GM12878 (cell line): ENCODE results near the gene SUSD2. TPM values are rescaled to one million over a fixed set of nuclear protein-coding genes. Genes with fewer than 3 reads are reported as not detected.

Experiments
- ATAC-seq: fragments of 200-7000 bp; cut with Tn5 transposase; 3 replicates; pipeline ENCODE4 v1.9.1; 2020; ENCODE audit warnings: mild to moderate bottlenecking, moderate library complexity
- BruUV-seq: library from RNA; stranded (reverse); fragments of 400-500 nt; replicated peaks from 2 replicates; lab custom pipeline; 2021; lab: Mats Ljungman, UMichigan
- CTCF ChIA-PET: fragments of 300-600 bp; sonication (Branson Sonifier 250); formaldehyde crosslinking; extraction: SDS; loops from one replicate; lab custom pipeline; 2021; ENCODE audit warnings: inconsistent platforms; lab: Yijun Ruan, JAX
- POLR2A ChIA-PET: fragments of 350-600 bp; formaldehyde crosslinking; extraction: SDS; loops from one replicate; lab custom pipeline; 2021; ENCODE audit warnings: inconsistent platforms; lab: Charles Lee
- RAD21 ChIA-PET: fragments of 300-600 bp; sonication (Branson Sonifier 250); formaldehyde crosslinking; loops from one replicate; lab custom pipeline; 2023; ENCODE audit warnings: antibody characterized with exemption; ENCODE audit not compliant: unreplicated experiment; lab: Charles Lee
- SMC1A ChIA-PET: fragments of 300-600 bp; sonication (Branson Sonifier 250); formaldehyde crosslinking; loops from one replicate; lab custom pipeline; 2023; ENCODE audit not compliant: unreplicated experiment, uncharacterized antibody; lab: Charles Lee
- DNase-seq: peaks from one replicate; pipeline ENCODE4 v3.0.0-alpha.2; 2011; ENCODE audit warnings: low read depth, low spot score
- FAIRE-seq: peaks from 3 replicates; lab custom pipeline; 2011; peaks lifted over from hg19 to GRCh38; lab: Jason Lieb, UNC
- H2AFZ ChIP-seq: 2 replicates; pipeline ENCODE4 v1.6.0; 2011; ENCODE audit warnings: low read depth, low read length, control low read depth; ENCODE audit not compliant: control insufficient read depth
- H3K27ac ChIP-seq: 2 replicates; pipeline ENCODE4 v1.5.1; 2011; ENCODE audit warnings: control low read depth; ENCODE audit not compliant: control insufficient read depth, insufficient read depth
- H3K27me3 ChIP-seq, 2 experiments: replicated peaks in 1 of 2; 2 replicates each; pipeline versions ENCODE4 v1.6.0 to v1.6.1; 2011; ENCODE audit warnings: low read length in 1 of 2; ENCODE audit not compliant: control insufficient read depth in 2 of 2, insufficient read depth in 2 of 2
- H3K36me3 ChIP-seq, 2 experiments: 2 replicates each; pipeline ENCODE4 v1.5.1; 2011; ENCODE audit warnings: low read length in 1 of 2; ENCODE audit not compliant: control insufficient read depth in 2 of 2, insufficient read depth in 2 of 2
- H3K4me1 ChIP-seq: 2 replicates; pipeline ENCODE4 v1.6.1; 2011; ENCODE audit warnings: mild to moderate bottlenecking, low read length, moderate library complexity, mixed read lengths; ENCODE audit not compliant: control insufficient read depth, insufficient read depth
- H3K4me2 ChIP-seq: 2 replicates; pipeline ENCODE4 v1.6.0; 2011; ENCODE audit warnings: control low read depth; ENCODE audit not compliant: control insufficient read depth, insufficient read depth
- H3K4me3 ChIP-seq: fragments of 200-600 bp; sonication (generic); 2 replicates; pipeline ENCODE4 v1.5.1; 2016
- H3K79me2 ChIP-seq: 2 replicates; pipeline ENCODE4 v1.6.0; 2011; ENCODE audit warnings: low read length; ENCODE audit not compliant: control insufficient read depth, insufficient read depth
- H3K9ac ChIP-seq: 2 replicates; pipeline ENCODE4 v1.8.0; 2011; ENCODE audit warnings: low read length, control low read depth, mixed read lengths; ENCODE audit not compliant: control insufficient read depth, insufficient read depth
- H3K9me3 ChIP-seq: replicated peaks from 3 replicates; pipeline ENCODE4 v1.5.1; 2011; ENCODE audit warnings: mild to moderate bottlenecking, low read length; ENCODE audit not compliant: control insufficient read depth, insufficient read depth
- H4K20me1 ChIP-seq: 2 replicates; pipeline ENCODE4 v1.6.0; 2011; ENCODE audit not compliant: control insufficient read depth, insufficient read depth
- ASH2L ChIP-seq: fragments of 300-600, 200-600 bp; sonication (generic); IDR thresholded peaks from 2 replicates; pipeline ENCODE4 v1.6.1; 2017; ENCODE audit warnings: low read depth, mild to moderate bottlenecking, borderline replicate concordance
- CBX5 ChIP-seq: sonication (generic); IDR thresholded peaks from 2 replicates; pipeline ENCODE4 v1.6.1; 2016; ENCODE audit warnings: low read depth, moderate library complexity, mild to moderate bottlenecking, inconsistent platforms
- CEBPZ ChIP-seq: fragments of 150-350 bp; IDR thresholded peaks from 2 replicates; pipeline ENCODE4 v1.6.1; 2016; ENCODE audit warnings: low read depth, low read length
- CHD1 ChIP-seq: IDR thresholded peaks from 2 replicates; pipeline ENCODE4 v1.6.1; 2012; ENCODE audit warnings: low read depth, low read length, improper control_type of control experiment
- CTCF ChIP-seq, 3 experiments: IDR thresholded peaks in 2 of 3; conservative IDR thresholded peaks in 1 of 3; 2 replicates each; pipeline ENCODE4 v1.5.1; 2011; ENCODE audit warnings: low read depth in 3 of 3, low read length in 3 of 3, mild to moderate bottlenecking in 3 of 3, control low read depth in 2 of 3, moderate library complexity in 2 of 3, inconsistent platforms in 1 of 3, mixed read lengths in 1 of 3; ENCODE audit not compliant: control insufficient read depth in 2 of 3, insufficient read depth in 1 of 3; ENCODE audit errors: extremely low read depth in 1 of 3
- EED ChIP-seq: sonication (generic); IDR thresholded peaks from 2 replicates; pipeline ENCODE4 v1.6.1; 2016; ENCODE audit warnings: antibody characterized with exemption, low read depth
- IKZF2 ChIP-seq, 2 experiments: fragments of 450-650 bp; IDR thresholded peaks; 2 replicates each; pipeline ENCODE4 v1.6.1; 2017; ENCODE audit warnings: mild to moderate bottlenecking in 2 of 2, moderate library complexity in 2 of 2
- KAT2A ChIP-seq: conservative IDR thresholded peaks from 2 replicates; pipeline ENCODE4 v1.6.1; 2011; ENCODE audit warnings: low read depth, low read length; ENCODE audit not compliant: control insufficient read depth
- MXI1 ChIP-seq: fragments of 150-350 bp; IDR thresholded peaks from 2 replicates; pipeline ENCODE4 v1.6.1; 2011; ENCODE audit warnings: low read depth, mild to moderate bottlenecking, inconsistent platforms, low read length, improper control_type of control experiment
- MYB ChIP-seq: fragments of 150-350 bp; IDR thresholded peaks from 2 replicates; pipeline ENCODE4 v1.6.1; 2014; ENCODE audit warnings: mild to moderate bottlenecking, low read depth, low read length, borderline replicate concordance
- NR2C1 ChIP-seq: fragments of 450-650 bp; IDR thresholded peaks from 2 replicates; pipeline ENCODE4 v1.6.1; 2017; ENCODE audit warnings: antibody characterized with exemption, mild to moderate bottlenecking, moderate library complexity
- RAD21 ChIP-seq: IDR thresholded peaks from 2 replicates; pipeline ENCODE4 v1.6.1; 2011; ENCODE audit warnings: mild to moderate bottlenecking, low read depth, low read length, moderate library complexity; ENCODE audit not compliant: insufficient read depth
- RUNX3 ChIP-seq: IDR thresholded peaks from 2 replicates; pipeline ENCODE4 v1.6.1; 2012; ENCODE audit warnings: low read length, inconsistent platforms
- SMC3 ChIP-seq: IDR thresholded peaks from 2 replicates; pipeline ENCODE4 v1.6.1; 2011; ENCODE audit warnings: low read length, improper control_type of control experiment, borderline replicate concordance
- STAT1 ChIP-seq: fragments of 450-650 bp; conservative IDR thresholded peaks from 2 replicates; pipeline ENCODE4 v1.6.1; 2014; ENCODE audit warnings: antibody characterized with exemption, mild to moderate bottlenecking
- WGBS: methylation state at CpG from one replicate; pipeline ENCODE4 v1.1.6; 2016; ENCODE audit warnings: low lambda C conversion rate; ENCODE audit not compliant: insufficient replicate concordance, insufficient coverage; ENCODE audit errors: missing lambda C conversion rate; 5-methylcytosine and 5-hydroxymethylcytosine counted together
- in situ Hi-C: fragments of 300-500 bp; cut with MboI; formaldehyde crosslinking; loops from 9 replicates; pipeline ENCODE4 v1.14.3; 2018; ENCODE audit warnings: mixed read lengths
- intact Hi-C: fragments of 100-400 bp; cut with micrococcal nuclease; formaldehyde crosslinking; loops from one replicate; pipeline ENCODE4 v1.14.2; 2022; ENCODE audit not compliant: unreplicated experiment
- polyA plus RNA-seq, 11 experiments: library from polyadenylated mRNA; depleted of rRNA in 4 of 11; unstranded in 6 of 11; stranded (reverse) in 5 of 11; fragments of >200 nt; fragmentation: Nextera tagmentation in 4 of 11; fragmentation: Illumina TruSeq in 1 of 11; extraction: Ambion mirVana in 4 of 11; extraction: Trizol in 1 of 11; gene quantifications; 1 replicate in 1 of 11; 2 replicates in 10 of 11; pipeline versions ENCODE4 v1.2.1 to v1.2.3, GENCODE V29; 2011 to 2016; ENCODE audit warnings: inconsistent platforms in 2 of 11, missing spikeins in 2 of 11, low read depth in 1 of 11
- total RNA-seq, 4 experiments: library from RNA; depleted of rRNA in 3 of 4; stranded (reverse); fragments of >200 nt in 3 of 4; fragmentation: Illumina TruSeq in 1 of 4; extraction: Trizol in 1 of 4; gene quantifications; 2 replicates each; pipeline versions ENCODE4 v1.2.1 to v1.2.3, GENCODE V29; 2013 to 2021
- TF ChIP-seq, protein P1 (sequence below): fragments of 450-650 bp; IDR thresholded peaks from 2 replicates; pipeline ENCODE4 v1.6.1; 2016; ENCODE audit warnings: mild to moderate bottlenecking

Gene SUSD2
- total and polyA plus RNA-seq, 10 of the 15 experiments (the other 5 are each of a cell fraction or from before 2014, with no cell fraction given): 0.04 to 0.31 (median 0.11) TPM; not detected in 5

DNA sequence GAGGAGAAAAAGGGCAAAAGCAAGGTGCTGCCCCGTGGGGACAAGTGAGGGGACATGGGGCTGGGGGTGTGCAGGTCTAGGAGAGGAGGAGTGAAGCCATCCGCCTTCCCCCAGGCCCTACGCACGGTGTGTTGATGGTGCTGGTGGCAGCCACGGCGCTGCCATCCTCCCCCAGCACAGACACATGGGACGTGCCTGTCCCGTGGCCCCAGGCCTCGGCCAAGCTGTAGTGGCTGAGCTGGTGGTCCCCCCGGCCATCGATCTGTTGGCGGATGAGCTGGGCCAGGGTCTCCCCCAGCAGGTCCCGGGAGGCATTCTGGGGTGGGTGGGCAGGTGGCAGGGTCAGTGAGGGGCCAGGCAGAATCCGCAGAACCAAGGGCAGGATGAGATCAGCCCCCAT is 44.7 kb downstream of the SUSD2 start (continued):
- no peak for TF ChIP-seq MYB
- TF ChIP-seq ASH2L: no peak
- TF ChIP-seq SMC3: no peak
- no peak for TF ChIP-seq EED
- no peak for TF ChIP-seq STAT1
- no peak for TF ChIP-seq CEBPZ
- no peak for TF ChIP-seq RUNX3
- TF ChIP-seq MXI1: no peak

GRCh38 chr22:24230911-24231656 is 49.8 kb downstream of the SUSD2 start:
- CTCF ChIA-PET: interaction anchor here (0.6 to 3.7 kb wide), 17 partner anchors 8 to 218 kb away, joined by 3 to 27 read pairs (median 6); no protein-coding TSS in a partner anchor
- WGBS: 16% methylated on average over 13 of the region's 18 CpGs
- intact Hi-C loops: no loop called here

More at GRCh38 chr22:24230911-24231656, 49.8 kb downstream of the SUSD2 start:
- H3K27me3 ChIP-seq: no peaks in the 10 kb centered on the region
- no peaks in the 10 kb centered on the region for H3K79me2 ChIP-seq
- no peaks in the 10 kb centered on the region for H4K20me1 ChIP-seq
- POLR2A ChIA-PET: no interaction called here
- TF ChIP-seq SMC3 (peak; percentile 41; the same call in 1 of the 2 replicates), CBX5 (no peak), NR2C1 (no peak), STAT1 (no peak), KAT2A (no peak), IKZF2 (IDR thresholded peaks at IDR 0.05) (no peak), CTCF (IDR thresholded peaks at IDR 0.05 in 2 of 3, conservative IDR thresholded peaks at IDR 0.05 in 1 of 3; ENCODE audit: control insufficient read depth in 2 of 3, extremely low read depth in 1 of 3, insufficient read depth in 1 of 3, low read depth in 3 of 3, low read length in 3 of 3) (peak; percentile 46 to 64 (median 56); a peak in 5 of 6 replicates), CHD1 (no peak), RAD21 (peak; percentile 40)
- TF ChIP-seq, protein P1, sequence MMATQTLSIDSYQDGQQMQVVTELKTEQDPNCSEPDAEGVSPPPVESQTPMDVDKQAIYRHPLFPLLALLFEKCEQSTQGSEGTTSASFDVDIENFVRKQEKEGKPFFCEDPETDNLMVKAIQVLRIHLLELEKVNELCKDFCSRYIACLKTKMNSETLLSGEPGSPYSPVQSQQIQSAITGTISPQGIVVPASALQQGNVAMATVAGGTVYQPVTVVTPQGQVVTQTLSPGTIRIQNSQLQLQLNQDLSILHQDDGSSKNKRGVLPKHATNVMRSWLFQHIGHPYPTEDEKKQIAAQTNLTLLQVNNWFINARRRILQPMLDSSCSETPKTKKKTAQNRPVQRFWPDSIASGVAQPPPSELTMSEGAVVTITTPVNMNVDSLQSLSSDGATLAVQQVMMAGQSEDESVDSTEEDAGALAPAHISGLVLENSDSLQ: peak; percentile 23; the same call in 1 of the 2 replicates
- DNase-seq (no peak), ATAC-seq (peak; percentile 95), FAIRE-seq (no peak)
- no peak overlapping the region for H3K4me2 ChIP-seq
- no peak overlapping the region for H3K9ac ChIP-seq
- RAD21 ChIA-PET: interaction anchor here (0.6 to 1.7 kb wide), 6 partner anchors 11 to 242 kb away, joined by 3 to 13 read pairs (median 4); no protein-coding TSS in a partner anchor
- no peaks in the 10 kb centered on the region for H3K4me1 ChIP-seq
- no peaks in the 10 kb centered on the region for H3K9me3 ChIP-seq
- SMC1A ChIA-PET: interaction anchor here (0.9 to 2.0 kb wide), 4 partner anchors 33 to 174 kb away, joined by 3 to 16 read pairs (median 4); no protein-coding TSS in a partner anchor
- H3K4me3 ChIP-seq: no peak overlapping the region
- no peaks in the 10 kb centered on the region for H3K36me3 ChIP-seq
- no peak overlapping the region for H2AFZ ChIP-seq
- in situ Hi-C loops: no loop called here
- no TSS peak for BruUV-seq
- no peak overlapping the region for H3K27ac ChIP-seq
